Prostate gland (tissue), 2 donors: ENCODE measurements around the gene FBRSL1. TPM values are rescaled to one million over a fixed set of nuclear protein-coding genes. Genes with fewer than 3 reads are reported as not detected.

Experiments
- DNase-seq: peaks from one replicate; pipeline ENCODE4 v3.0.0-alpha.2; 2019; ENCODE audit warnings: low spot score
- H3K27ac ChIP-seq, 2 donors: fragments of 200-600 bp; sonication (generic); 2 replicates each; pipeline ENCODE4 v1.5.1; 2017 to 2019
- H3K27me3 ChIP-seq: fragments of 200-600 bp; sonication (generic); replicated peaks from 2 replicates; pipeline ENCODE4 v1.5.1; 2019; ENCODE audit not compliant: insufficient read depth
- H3K36me3 ChIP-seq, 2 donors: fragments of 200-600 bp; sonication (generic); 1 replicate in 1 of 2; 2 replicates in 1 of 2; pipeline versions ENCODE4 v1.5.1 to v1.8.1; 2017 to 2019
- H3K4me1 ChIP-seq: fragments of 200-600 bp; sonication (generic); replicated peaks from 2 replicates; pipeline ENCODE4 v1.5.1; 2019
- H3K4me3 ChIP-seq, 2 donors: fragments of 200-600 bp; sonication (generic); 2 replicates each; pipeline ENCODE4 v1.5.1; 2017 to 2019
- H3K9me3 ChIP-seq: fragments of 200-600 bp; sonication (generic); 2 replicates; pipeline ENCODE4 v1.5.1; 2017
- POLR2A ChIP-seq: fragments of 450-650 bp; IDR thresholded peaks from one replicate; pipeline ENCODE4 v1.6.1; 2016; ENCODE audit warnings: antibody characterized with exemption, mild to moderate bottlenecking
- POLR2AphosphoS5 ChIP-seq: sonication (generic); formaldehyde crosslinking; IDR thresholded peaks from one replicate; pipeline ENCODE4 v1.6.1; 2017; ENCODE audit warnings: antibody characterized with exemption
- WGBS: methylation state at CpG from one replicate; pipeline ENCODE4 v1.1.5; 2018; 5-methylcytosine and 5-hydroxymethylcytosine counted together
- intact Hi-C: fragments of 100-400 bp; cut with DNase I; formaldehyde crosslinking; loops from one replicate; pipeline ENCODE4 v1.14.2; 2022
- total RNA-seq, 2 donors: library from RNA; depleted of rRNA; stranded (reverse); fragments of >200 nt; gene quantifications; one replicate each; pipeline ENCODE4 v1.1.0, GENCODE V29; 2016
- TF ChIP-seq, protein P1 (sequence below), 4 experiments: fragments of 200-600 bp in 2 of 4; fragments of 450-650 bp in 2 of 4; sonication (generic) in 2 of 4; IDR thresholded peaks; 1 replicate in 3 of 4; 2 replicates in 1 of 4; pipeline ENCODE4 v1.5.1; 2016 to 2019; ENCODE audit warnings: antibody characterized with exemption in 4 of 4, mild to moderate bottlenecking in 2 of 4, moderate library complexity in 2 of 4

The FBRSL1 gene
- total RNA-seq, 2 donors from 2014 or later = 34.2 to 69.2 TPM

DNA sequence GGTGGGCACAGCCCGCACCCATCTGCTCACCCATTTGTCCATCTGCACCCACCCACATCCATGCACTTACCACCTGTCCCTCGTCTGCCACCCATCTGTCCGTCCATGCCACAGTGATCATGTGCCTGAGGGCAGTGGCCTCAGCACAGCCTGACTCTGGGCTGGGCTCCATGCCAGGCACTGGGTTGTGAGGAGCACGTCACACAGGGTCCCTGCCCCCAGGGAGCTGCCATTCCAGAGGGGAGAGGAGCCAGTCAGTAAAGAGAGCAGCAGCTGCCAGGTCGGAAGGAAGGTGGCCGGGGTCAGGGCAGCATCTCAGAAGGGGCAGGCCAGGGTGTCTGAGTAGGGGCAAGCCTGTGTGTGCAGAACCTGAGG lies 43.6 kb downstream of the FBRSL1 start:
- Histone ChIP-seq H3K9me3 (no peaks in the 10 kb centered on the region), H3K27me3 (no peaks in the 10 kb centered on the region), H3K36me3 (no peaks in the 10 kb centered on the region), H3K4me1 (no peaks in the 10 kb centered on the region), H3K27ac (no peak overlapping the region), H3K4me3 (no peak overlapping the region)
- intact Hi-C loops = no loop called here
- TF ChIP-seq POLR2AphosphoS5 (no peak), POLR2A (no peak)
- TF ChIP-seq, protein P1, sequence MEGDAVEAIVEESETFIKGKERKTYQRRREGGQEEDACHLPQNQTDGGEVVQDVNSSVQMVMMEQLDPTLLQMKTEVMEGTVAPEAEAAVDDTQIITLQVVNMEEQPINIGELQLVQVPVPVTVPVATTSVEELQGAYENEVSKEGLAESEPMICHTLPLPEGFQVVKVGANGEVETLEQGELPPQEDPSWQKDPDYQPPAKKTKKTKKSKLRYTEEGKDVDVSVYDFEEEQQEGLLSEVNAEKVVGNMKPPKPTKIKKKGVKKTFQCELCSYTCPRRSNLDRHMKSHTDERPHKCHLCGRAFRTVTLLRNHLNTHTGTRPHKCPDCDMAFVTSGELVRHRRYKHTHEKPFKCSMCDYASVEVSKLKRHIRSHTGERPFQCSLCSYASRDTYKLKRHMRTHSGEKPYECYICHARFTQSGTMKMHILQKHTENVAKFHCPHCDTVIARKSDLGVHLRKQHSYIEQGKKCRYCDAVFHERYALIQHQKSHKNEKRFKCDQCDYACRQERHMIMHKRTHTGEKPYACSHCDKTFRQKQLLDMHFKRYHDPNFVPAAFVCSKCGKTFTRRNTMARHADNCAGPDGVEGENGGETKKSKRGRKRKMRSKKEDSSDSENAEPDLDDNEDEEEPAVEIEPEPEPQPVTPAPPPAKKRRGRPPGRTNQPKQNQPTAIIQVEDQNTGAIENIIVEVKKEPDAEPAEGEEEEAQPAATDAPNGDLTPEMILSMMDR (IDR thresholded peaks at IDR 0.05) = no peak
- DNase-seq = no peak
- WGBS = 96% methylated on average over 6 of the region's 6 CpGs

DNA sequence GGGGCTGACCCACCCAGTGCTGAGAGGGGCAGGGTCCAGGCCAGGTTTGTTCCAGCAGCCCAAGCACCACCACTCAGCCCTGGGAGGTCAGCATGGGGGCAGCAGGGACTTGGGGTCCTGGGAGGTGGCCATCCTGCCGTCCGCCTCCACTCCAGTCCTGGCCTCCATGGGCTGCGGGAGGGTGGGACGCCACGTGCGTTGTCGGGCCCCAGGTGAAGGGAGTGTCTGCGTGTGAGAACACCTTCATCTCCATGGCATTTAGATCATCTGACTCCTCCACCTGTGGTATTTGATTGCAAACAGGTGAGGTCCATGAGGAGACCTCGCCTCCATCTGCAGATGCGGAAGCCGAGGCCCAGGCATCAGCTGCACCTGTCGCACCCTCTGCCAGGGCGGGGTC lies 44.1 kb downstream of the FBRSL1 start:
- H3K36me3 ChIP-seq = no peaks in the 10 kb centered on the region
- intact Hi-C loops = no loop called here
- TF ChIP-seq POLR2AphosphoS5 = no peak
- no peak for TF ChIP-seq POLR2A
- TF ChIP-seq, protein P1 (IDR thresholded peaks at IDR 0.05) = no peak
- H3K4me1 ChIP-seq = no peaks in the 10 kb centered on the region
- H3K9me3 ChIP-seq = no peaks in the 10 kb centered on the region
- no peaks in the 10 kb centered on the region for H3K27me3 ChIP-seq
- WGBS = 96% methylated on average over 13 of the region's 13 CpGs
- H3K27ac ChIP-seq = no peak overlapping the region
- H3K4me3 ChIP-seq = no peak overlapping the region
- DNase-seq = no peak

DNA sequence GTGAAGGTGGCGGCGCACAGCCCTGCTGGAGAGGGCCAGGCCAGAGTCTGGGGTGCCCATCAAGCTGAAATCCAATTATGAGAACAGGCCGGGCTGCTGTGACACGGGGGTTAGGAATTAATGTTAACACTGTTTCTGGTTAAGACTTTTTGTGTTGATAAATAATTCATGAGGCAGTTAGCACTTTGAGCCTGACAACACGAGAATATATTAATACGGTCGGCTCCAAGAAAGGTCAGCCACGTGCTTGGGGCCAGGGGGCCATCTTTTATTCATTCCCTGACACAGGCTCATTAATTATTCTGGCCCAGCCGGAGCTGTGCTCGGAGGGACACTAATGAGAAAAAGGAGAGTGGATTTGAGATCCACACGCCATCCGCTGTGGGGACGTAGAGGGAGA lies 45.1 kb downstream of the FBRSL1 start:
- H3K36me3 ChIP-seq = no peaks in the 10 kb centered on the region
- H3K4me1 ChIP-seq = no peaks in the 10 kb centered on the region
- no peak overlapping the region for H3K4me3 ChIP-seq
- H3K27ac ChIP-seq = no peak overlapping the region
- 97% methylated on average over 13 of the region's 13 CpGs for WGBS
- no peaks in the 10 kb centered on the region for H3K9me3 ChIP-seq
- intact Hi-C loops = no loop called here
- DNase-seq = no peak
- TF ChIP-seq POLR2A (no peak), POLR2AphosphoS5 (no peak)
- TF ChIP-seq, protein P1 (IDR thresholded peaks at IDR 0.05) = no peak
- H3K27me3 ChIP-seq = no peaks in the 10 kb centered on the region

DNA sequence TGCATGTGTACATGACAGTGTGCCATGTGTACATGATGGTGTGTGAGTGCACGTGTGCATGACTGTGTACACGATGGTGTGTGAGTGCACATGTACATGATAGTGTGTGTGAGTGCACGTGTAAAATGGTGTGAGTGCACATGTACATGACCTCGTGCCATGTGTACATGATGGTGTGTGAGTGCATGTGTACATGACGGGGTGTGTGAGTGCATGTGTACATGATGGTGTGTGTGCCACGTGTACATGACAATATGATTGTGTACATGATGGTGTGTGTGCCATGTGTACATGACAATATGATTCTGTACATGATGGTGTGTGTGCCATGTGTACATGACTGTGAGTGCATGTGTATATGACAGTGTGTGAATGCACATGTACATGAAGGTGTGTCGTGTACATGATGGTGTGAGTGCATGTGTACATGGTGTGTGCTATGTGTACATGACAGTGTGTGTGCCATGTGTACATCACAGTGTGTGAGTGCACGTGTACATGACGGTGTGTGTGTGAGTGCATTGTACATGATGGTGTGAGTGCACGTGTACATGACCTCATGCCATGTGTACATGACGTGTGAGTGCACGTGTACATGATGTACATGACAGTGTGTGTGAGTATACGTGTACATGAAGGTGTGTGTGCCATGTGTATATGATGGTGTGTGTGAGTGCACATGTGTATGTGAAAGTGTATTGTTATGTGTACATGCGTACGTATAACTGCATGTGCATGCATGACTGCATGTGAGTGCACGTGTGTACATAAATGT lies 46.3 kb downstream of the FBRSL1 start:
- Histone ChIP-seq H3K9me3 (no peaks in the 10 kb centered on the region), H3K27ac (no peak overlapping the region), H3K36me3 (no peaks in the 10 kb centered on the region), H3K4me1 (no peaks in the 10 kb centered on the region), H3K27me3 (no peaks in the 10 kb centered on the region), H3K4me3 (no peak overlapping the region)
- intact Hi-C loops = no loop called here
- TF ChIP-seq POLR2AphosphoS5 = no peak
- no peak for TF ChIP-seq POLR2A
- TF ChIP-seq, protein P1 (IDR thresholded peaks at IDR 0.05) = no peak
- DNase-seq = no peak
- 96% methylated on average over 16 of the region's 16 CpGs for WGBS

DNA sequence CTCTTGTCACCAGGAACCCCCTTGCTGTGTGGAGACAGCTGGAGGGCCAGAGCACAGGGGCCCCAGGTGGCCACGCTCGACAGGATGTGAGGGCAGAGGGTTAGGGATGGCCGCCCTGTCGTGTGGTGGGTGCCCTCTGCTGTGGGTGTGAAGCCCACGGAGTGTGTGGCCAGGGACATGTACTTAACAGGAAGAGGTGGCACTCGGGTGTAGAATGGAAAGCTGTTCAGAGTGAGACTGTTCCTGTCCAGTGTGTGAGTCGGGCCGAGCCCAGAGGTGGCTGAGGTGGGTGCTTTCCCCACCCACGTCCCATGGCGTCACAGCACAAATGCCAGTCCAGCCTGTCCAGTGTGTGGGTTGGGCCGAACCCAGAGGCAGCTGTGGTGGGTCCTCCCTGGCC lies 47.1 kb downstream of the FBRSL1 start:
- WGBS = 93% methylated on average over 9 of the region's 11 CpGs
- Histone ChIP-seq H3K27me3 (no peaks in the 10 kb centered on the region), H3K4me3 (no peak overlapping the region), H3K9me3 (no peaks in the 10 kb centered on the region), H3K4me1 (no peaks in the 10 kb centered on the region), H3K36me3 (no peaks in the 10 kb centered on the region), H3K27ac (no peak overlapping the region)
- TF ChIP-seq POLR2AphosphoS5 = no peak
- TF ChIP-seq POLR2A = no peak
- TF ChIP-seq, protein P1 (IDR thresholded peaks at IDR 0.05) = no peak
- intact Hi-C loops = no loop called here
- DNase-seq = no peak
